ENCODE results near the gene TSC2. TPM values are rescaled to one million over a fixed set of nuclear protein-coding genes. Genes with fewer than 3 reads are reported as not detected.
A peak's percentile ranks its signal among the peaks of the same experiment; 100 is the strongest.

The TSC2 gene
- total RNA-seq, 1 experiment from 2014 or later, result 109 TPM

GRCh38 chr16:2044541-2044940 is 3.2 kb upstream of the TSC2 start:
- Histone ChIP-seq H3K27me3 (replicated peaks; ENCODE audit: control insufficient read depth, insufficient read depth, low read length) (no peaks in the 10 kb centered on the region), H3K9me3 (no peaks in the 10 kb centered on the region), H3K4me1 (no peaks in the 10 kb centered on the region), H3K4me3 (ENCODE audit: low read depth, low read length) (no peak overlapping the region), H3K36me3 (ENCODE audit: control insufficient read depth, insufficient read depth, low read length) (no peaks in the 10 kb centered on the region)
- Mint-ChIP-seq H3K9me3 (ENCODE audit: unreplicated experiment) (no peaks in the 10 kb centered on the region), H3K27ac (ENCODE audit: unreplicated experiment) (no peak overlapping the region), H3K4me3 (ENCODE audit: unreplicated experiment) (no peak overlapping the region), H3K36me3 (ENCODE audit: insufficient read depth, unreplicated experiment) (no peaks in the 10 kb centered on the region), H3K4me1 (ENCODE audit: low read depth, unreplicated experiment) (peaks cover 6% of the 10 kb centered on the region), H3K27me3 (ENCODE audit: insufficient read depth, unreplicated experiment) (no peaks in the 10 kb centered on the region)
- CTCF ChIA-PET, result no interaction called here
- TF ChIP-seq CTCF (IDR thresholded peaks at IDR 0.05; ENCODE audit: insufficient read depth in 1 of 2, low read depth in 1 of 2, low read length in 1 of 2, severe bottlenecking in 1 of 2, unreplicated experiment in 1 of 2), result no peak
- POLR2A ChIA-PET, result interaction anchor here (0.6 kb wide), 1 partner anchor 26 kb away, joined by 4 read pairs; no protein-coding TSS in a partner anchor
- intact Hi-C loops (cut with micrococcal nuclease; ENCODE audit: unreplicated experiment), result no loop called here
- BruUV-seq (replicated peaks), result no TSS peak
- no peak for DNase-seq

DNA sequence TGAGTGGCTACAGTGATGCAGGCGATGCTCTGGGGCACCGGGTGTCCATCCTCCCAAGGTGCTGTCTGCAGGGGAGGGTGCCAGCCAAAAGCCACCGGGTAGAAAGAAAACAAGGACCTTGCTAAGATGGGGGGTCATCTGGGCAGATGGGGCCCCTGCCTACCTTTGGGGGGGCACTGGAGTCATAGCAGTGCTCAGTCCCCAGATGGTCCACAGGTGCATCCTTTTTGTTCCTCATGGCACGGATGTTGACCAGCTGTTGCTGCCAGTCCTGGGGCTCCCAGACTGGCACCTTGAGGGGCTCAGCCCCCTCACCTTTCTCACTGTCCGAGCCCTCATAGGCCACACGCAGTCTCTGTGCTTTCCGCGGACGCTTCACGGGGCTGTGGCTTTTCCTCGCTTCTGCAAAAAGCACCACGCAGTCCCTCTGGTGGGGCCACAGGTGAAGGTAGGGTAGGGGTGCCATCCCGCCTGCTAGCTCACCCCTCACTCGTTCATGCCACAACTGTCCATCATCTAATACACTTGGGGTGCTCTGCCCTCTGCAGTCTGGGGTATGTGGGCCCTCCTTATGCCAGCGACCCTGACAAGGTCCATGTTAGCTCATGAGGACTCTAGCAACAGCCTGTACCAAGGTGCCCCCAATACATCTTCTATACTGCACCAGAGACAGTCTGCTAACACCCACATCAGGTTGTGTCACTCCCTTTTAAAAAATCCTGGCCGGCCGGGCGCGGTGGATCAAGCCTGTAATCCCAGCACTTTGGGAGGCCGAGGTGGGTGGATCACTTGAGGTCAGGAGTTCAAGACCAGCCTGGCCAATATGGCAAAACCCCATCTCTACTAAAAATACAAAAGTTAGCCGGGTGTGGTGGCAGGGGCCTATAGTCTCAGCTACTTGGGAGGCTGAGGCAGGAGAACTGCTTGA is 1.6 kb upstream of the TSC2 start:
- H3K4me1 ChIP-seq, result no peaks in the 10 kb centered on the region
- no peak for TF ChIP-seq CTCF (IDR thresholded peaks at IDR 0.05; ENCODE audit: insufficient read depth in 1 of 2, low read depth in 1 of 2, low read length in 1 of 2, severe bottlenecking in 1 of 2, unreplicated experiment in 1 of 2)
- H3K27ac Mint-ChIP-seq (ENCODE audit: unreplicated experiment), result no peak overlapping the region
- H3K27me3 ChIP-seq (replicated peaks; ENCODE audit: control insufficient read depth, insufficient read depth, low read length), result no peaks in the 10 kb centered on the region
- BruUV-seq (replicated peaks), result no TSS peak
- peaks cover 6% of the 10 kb centered on the region for H3K4me1 Mint-ChIP-seq (ENCODE audit: low read depth, unreplicated experiment)
- no peak overlapping the region; the same call in 1 of the 2 replicates for H3K4me3 ChIP-seq (ENCODE audit: low read depth, low read length)
- H3K9me3 Mint-ChIP-seq (ENCODE audit: unreplicated experiment), result no peaks in the 10 kb centered on the region
- DNase-seq, result no peak
- ChIA-PET POLR2A (interaction anchor here (0.5 to 0.6 kb wide), 2 partner anchors 75 to 205 kb away, joined by 3 read pairs; partner anchors contain the start of gene ECI1), CTCF (interaction anchor here (1.8 kb wide), 1 partner anchor 24 kb away, joined by 14 read pairs; no protein-coding TSS in a partner anchor)
- H3K36me3 ChIP-seq (ENCODE audit: control insufficient read depth, insufficient read depth, low read length), result no peaks in the 10 kb centered on the region
- H3K9me3 ChIP-seq, result no peaks in the 10 kb centered on the region
- H3K4me3 Mint-ChIP-seq (ENCODE audit: unreplicated experiment), result peak overlapping the region; percentile 89
- no peaks in the 10 kb centered on the region for H3K27me3 Mint-ChIP-seq (ENCODE audit: insufficient read depth, unreplicated experiment)
- H3K36me3 Mint-ChIP-seq (ENCODE audit: insufficient read depth, unreplicated experiment), result no peaks in the 10 kb centered on the region
- intact Hi-C loops (cut with micrococcal nuclease; ENCODE audit: unreplicated experiment), result loop anchor here (2.0 kb wide), 1 partner anchor 23 kb away; no protein-coding TSS in a partner anchor

DNA sequence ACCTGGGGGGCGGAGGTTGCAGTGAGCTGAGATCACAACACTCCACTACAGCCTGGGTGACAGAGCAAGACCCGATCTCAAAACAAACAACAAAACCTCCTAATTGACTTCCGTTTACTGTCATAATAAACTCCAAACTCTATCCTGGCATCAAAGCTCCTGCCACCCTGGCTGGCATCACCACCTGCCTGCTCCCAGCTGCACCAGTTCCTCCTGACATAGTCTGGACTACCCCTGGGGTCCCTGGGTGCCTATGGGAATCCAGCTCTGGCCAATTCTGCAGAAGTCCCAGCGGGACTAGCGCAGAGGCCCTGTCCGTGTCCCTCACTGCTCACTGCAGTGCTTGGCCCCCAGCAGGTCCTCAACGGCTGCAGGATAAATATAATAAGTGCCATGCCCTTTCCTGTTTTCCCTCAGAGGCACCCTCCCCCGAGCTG is 874 bp upstream of the TSC2 start:
- H3K27me3 ChIP-seq (replicated peaks; ENCODE audit: control insufficient read depth, insufficient read depth, low read length), result no peaks in the 10 kb centered on the region
- intact Hi-C loops (cut with micrococcal nuclease; ENCODE audit: unreplicated experiment), result loop anchor here (1.0 to 2.0 kb wide), 2 partner anchors 20 to 24 kb away; no protein-coding TSS in a partner anchor
- Mint-ChIP-seq H3K27ac (ENCODE audit: unreplicated experiment) (peak overlapping the region; percentile 23), H3K4me3 (ENCODE audit: unreplicated experiment) (peak overlapping the region; percentile 89), H3K27me3 (ENCODE audit: insufficient read depth, unreplicated experiment) (no peaks in the 10 kb centered on the region), H3K4me1 (ENCODE audit: low read depth, unreplicated experiment) (peaks cover 6% of the 10 kb centered on the region), H3K36me3 (ENCODE audit: insufficient read depth, unreplicated experiment) (no peaks in the 10 kb centered on the region), H3K9me3 (ENCODE audit: unreplicated experiment) (no peaks in the 10 kb centered on the region)
- no peak for DNase-seq
- POLR2A ChIA-PET, result interaction anchor here (0.5 to 1.6 kb wide), 3 partner anchors 75 to 204 kb away, joined by 3 to 4 read pairs (median 3); partner anchors contain the start of genes ECI1 and RPS2
- TF ChIP-seq CTCF (IDR thresholded peaks at IDR 0.05; ENCODE audit: insufficient read depth in 1 of 2, low read depth in 1 of 2, low read length in 1 of 2, severe bottlenecking in 1 of 2, unreplicated experiment in 1 of 2), result no peak
- no peaks in the 10 kb centered on the region for H3K36me3 ChIP-seq (ENCODE audit: control insufficient read depth, insufficient read depth, low read length)
- CTCF ChIA-PET, result interaction anchor here (1.2 to 1.8 kb wide), 3 partner anchors 19 to 43 kb away, joined by 3 to 18 read pairs (median 14); no protein-coding TSS in a partner anchor
- no peaks in the 10 kb centered on the region for H3K4me1 ChIP-seq
- H3K4me3 ChIP-seq (ENCODE audit: low read depth, low read length), result peak overlapping the region; percentile 90
- no peaks in the 10 kb centered on the region for H3K9me3 ChIP-seq
- BruUV-seq (replicated peaks), result no TSS peak
